HG02884 (cell line): ENCODE results near the gene PRAC2.
"Not testable (repeated sequence)": the region's sequence is repeated elsewhere in the genome, so short reads cannot be mapped to it uniquely, and the experiment has no call there.

ENCODE experiments used
- ATAC-seq: cut with Tn5 transposase; IDR thresholded peaks from one replicate; pipeline ENCODE4 v1.9.1; 2021; ENCODE audit warnings: mild to moderate bottlenecking, moderate library complexity; ENCODE audit not compliant: unreplicated experiment

Gene PRAC2

DNA sequence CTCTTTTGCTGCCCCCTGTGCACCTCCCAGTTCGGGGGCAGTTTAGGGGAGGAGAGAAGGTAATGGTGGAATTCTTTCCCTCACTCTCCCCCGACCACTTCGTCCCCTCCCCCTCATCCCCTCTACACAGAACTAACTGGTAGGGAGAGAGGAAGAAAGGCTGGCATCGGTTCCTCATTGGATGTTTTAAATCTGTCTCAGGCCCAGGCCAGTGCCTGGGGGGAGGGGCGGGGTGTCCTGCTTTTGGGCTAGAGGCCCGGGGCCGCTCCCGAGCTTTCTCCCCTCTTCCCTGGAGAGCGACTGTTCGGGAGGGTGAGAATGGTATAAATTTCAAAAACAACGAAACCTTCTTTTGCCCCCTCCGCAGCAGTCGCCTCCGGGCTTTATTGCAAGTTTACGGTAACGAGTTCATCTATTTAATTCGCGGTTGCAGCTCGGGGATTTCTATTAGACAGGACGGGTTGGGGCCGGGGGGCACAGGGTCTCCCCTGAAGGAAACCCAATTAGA, at the start of gene PRAC2:
PRAC2 (plus strand) TSS at position 271 of the 508 bp plus-strand sequence. CDS start 1,226 bp downstream, outside the sequence.
- no peak for ATAC-seq

DNA sequence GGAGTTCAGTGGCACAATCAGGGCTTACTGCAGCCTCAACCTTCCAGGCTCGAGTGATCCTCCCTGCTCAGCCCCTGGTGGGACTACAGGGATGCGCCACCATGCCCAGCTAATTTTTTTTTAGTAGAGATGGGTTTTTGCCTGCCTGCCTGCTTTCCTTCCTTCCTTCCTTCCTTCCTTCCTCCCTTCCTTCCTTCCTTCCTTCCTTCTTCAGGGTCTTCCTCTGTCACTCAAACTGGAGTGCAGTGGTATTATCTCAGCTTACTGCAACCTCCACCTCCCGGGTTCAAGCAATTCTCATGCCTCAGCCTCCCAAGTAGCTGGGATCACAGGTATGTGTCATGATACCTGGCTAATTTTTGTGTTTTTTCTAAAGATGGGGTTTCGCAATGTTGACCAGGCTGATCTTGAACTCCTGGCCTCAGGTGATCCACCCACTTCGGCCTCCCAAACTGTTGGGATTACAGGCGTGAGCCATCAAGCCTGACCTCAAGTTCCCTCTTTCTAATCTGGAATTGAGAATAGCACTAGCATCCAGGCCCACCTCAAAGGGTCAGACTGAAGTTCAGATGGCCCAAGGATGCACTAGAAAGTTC, 45.9 kb upstream of the PRAC2 start:
- ATAC-seq = no peak

DNA sequence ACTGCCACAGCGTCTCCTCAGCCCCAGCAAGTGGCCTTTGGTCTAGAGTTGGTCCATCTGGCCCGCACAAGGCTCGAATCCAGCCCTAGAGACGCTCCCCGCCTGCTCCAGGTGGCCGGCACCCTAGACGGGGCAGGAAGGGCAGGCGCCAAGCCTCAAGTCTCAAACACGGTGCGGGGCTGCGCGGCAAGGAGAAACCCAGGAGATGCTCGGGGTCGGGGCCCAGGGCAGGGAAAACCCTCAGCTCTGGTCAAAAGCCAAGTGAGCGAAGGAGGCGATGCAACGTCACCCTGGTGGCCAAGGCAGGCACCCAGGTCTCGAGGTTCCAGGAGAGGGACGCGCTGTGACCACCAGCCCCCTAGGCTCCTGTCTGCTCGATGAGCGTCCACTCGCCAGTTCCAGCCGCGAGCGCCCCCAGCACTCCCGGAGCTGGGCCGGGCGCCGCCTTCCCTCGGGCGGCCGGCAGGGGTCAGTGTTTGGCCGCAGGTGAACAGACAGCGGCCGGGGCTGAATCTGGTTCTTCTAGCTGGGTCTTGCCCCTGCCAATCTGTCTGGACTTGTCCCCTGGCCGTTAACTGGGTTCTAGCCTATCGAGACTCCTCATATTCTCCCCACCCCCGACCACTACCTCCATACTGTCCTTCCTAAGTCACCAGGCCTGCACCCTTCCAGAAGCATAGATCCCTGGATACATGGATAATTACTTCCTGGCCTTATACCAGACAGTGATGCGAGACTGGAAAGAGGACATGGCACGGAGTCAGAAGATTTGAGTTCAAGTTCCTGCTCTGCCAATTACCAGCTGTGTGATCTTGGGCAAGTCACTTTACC, 44.6 kb upstream of the PRAC2 start:
- no peak for ATAC-seq

GRCh38 chr17:48679385-48680096, 43.4 kb upstream of the PRAC2 start:
- no peak for ATAC-seq

DNA sequence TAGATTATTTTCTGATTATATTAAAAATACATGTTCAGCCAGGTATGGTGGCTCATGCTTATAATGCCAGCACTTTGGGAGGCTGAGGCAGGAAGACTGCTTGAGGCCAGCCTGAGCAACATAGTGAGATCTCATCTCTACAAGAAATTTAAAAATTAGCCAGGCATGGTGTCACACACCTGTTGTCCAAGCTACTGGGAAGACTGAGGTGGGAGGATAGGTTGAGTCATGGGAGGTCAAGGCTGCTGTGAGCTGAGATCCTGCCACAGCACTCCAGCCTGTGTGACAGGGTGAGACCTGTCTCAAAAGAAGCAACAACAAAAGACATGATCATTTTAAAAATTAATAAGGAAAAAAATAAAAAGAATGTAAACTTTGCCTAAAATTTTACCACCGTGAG, 41.4 kb upstream of the PRAC2 start:
- no peak for ATAC-seq

DNA sequence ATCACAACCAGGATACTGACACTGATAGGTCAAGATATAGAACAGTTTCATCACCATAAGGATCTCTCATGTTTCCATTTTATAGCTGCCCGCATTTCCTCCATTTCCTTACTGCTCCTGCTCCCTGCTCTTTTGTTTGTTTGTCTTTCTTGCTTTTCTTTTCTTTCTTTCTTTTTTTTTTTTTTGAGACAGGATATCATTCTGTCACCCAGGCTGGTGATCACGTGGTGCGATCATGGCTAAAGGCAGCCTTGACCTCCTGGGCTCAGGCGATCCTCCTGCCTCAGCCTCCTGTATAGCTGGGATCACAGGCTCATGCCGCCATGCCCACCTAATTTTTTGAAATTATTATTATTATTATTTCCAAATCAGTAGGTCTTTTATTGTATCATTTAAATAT, 32.3 kb upstream of the PRAC2 start:
- ATAC-seq = no peak

DNA sequence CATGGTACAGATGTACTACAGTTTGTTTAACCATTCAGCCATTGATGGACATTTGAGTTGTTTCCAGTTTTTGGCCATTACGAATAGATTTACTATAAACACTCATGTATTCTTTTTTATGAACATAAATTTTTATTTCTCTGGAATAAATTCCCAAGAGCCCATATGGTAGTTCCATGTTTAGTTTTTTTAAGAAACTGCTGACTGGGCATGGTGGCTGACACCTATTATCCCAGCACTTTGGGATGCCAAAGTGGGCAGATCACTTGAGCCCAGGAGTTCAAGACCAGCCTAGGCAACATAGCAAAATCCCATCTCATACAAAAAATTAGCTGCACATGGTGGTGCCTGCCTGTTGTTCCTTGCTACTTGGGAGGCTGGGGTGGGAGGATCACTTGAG, 30.9 kb upstream of the PRAC2 start:
- ATAC-seq = no peak

DNA sequence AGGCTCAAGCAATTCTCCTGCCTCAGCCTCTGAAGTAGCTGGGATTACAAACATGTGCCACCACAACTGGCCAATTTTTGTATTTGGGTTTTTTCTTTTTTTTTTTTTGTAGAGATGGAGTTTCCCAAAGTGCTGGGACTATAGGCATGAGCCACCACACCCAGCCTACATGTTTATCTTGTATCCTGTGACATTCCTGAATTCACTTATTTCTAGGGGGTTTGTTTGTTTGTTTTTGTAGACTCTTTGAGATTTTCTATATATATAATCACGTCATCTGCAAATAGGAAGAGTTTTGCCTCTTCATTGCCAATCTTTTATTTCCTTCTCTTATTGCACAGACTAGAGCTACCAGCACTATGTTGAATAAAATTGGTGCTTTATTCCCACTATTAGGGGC, 29.8 kb upstream of the PRAC2 start:
- ATAC-seq = no peak

DNA sequence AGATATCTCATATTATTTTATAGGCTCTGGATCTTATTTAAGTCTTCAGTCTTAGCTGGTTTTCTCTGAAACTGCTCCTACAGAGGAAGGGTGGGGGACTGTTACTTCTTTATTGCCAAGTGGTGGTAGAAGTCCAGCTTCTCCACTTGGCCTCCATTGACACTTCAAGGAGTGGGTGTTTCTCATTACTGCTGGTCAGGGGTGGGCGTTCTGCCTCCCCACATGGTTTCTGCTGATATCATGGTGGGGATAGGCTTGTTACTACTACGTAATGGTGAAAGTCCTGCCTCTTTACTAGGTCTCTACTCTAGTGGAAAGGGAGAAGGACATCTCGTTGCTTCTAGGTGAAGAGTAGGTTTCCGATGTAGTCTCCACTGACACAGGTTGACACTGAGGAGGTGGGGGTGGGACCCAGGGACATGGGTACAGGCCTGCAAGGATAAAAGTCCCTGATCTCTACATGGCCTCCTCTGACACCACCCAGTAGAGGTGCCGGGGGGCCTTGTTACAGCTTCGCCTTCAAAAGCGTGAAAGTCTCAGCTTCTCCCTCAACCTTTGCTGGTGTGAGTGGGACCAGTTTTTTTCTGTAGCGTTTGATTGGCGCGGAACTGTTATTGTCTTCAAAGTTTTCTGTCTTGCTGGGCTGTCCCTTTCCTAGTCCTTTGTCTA, 21.0 kb upstream of the PRAC2 start:
- ATAC-seq = no peak

GRCh38 chr17:48704361-48705248, 18.4 kb upstream of the PRAC2 start:
- ATAC-seq = no peak

DNA sequence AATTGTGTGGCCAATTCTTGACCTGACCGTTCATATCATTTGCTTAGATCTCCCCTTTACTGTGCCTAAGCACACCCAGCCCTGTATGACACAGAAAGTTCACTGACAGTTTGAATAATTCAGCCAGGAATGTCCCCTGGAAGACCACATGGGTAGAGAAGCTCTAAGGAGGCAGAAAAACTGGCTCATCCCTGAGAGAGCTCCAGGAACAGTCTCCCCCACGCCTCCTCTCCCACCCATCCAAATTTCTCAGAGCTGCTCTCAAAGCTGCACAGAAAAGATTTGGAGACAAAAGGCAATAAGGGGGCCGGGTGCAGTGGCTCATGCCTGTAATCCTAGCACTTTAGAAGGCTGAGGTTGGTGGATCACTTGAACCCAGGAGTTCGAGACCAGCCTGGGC, 11.9 kb upstream of the PRAC2 start:
- ATAC-seq = no peak

- ATAC-seq = no peak
Observed at GRCh38 chr17:48715496-48716399, 7.2 kb upstream of the PRAC2 start.

- not testable (repeated sequence) for ATAC-seq
Observed at GRCh38 chr17:48716549-48716948, 6.4 kb upstream of the PRAC2 start.

- ATAC-seq = no peak
Observed at GRCh38 chr17:48717367-48718226, 5.4 kb upstream of the PRAC2 start.

- ATAC-seq = no peak
Observed at GRCh38 chr17:48718227-48718760, 4.7 kb upstream of the PRAC2 start.

- no peak for ATAC-seq
Observed at GRCh38 chr17:48718761-48719641, 4.0 kb upstream of the PRAC2 start.
